ENCODE measurements around the gene RHNO1. TPM values are rescaled to one million over a fixed set of nuclear protein-coding genes. Genes with fewer than 3 reads are reported as not detected.

Gene RHNO1
- total RNA-seq, 1 experiment from 2014 or later = 99.8 TPM

GRCh38 chr12:2832550-2833127 lies 44.4 kb upstream of the RHNO1 start:
- CTCF ChIA-PET = interaction anchor here (1.7 kb wide), 1 partner anchor 13 kb away, joined by 10 read pairs; no protein-coding TSS in a partner anchor

GRCh38 chr12:2833327-2833726 lies 43.7 kb upstream of the RHNO1 start:
- CTCF ChIA-PET = interaction anchor here (0.8 to 1.7 kb wide), 2 partner anchors 12 to 52 kb away, joined by 3 to 10 read pairs; no protein-coding TSS in a partner anchor
- POLR2A ChIA-PET = interaction anchor here (0.6 to 1.2 kb wide), 2 partner anchors 21 to 121 kb away, joined by 5 to 13 read pairs; no protein-coding TSS in a partner anchor
- Histone ChIP-seq H3K4me1 (no peaks in the 10 kb centered on the region), H3K4me3 (ENCODE audit: low read depth, low read length) (no peak overlapping the region), H3K9me3 (no peaks in the 10 kb centered on the region), H3K36me3 (ENCODE audit: control insufficient read depth, insufficient read depth, low read length) (no peaks in the 10 kb centered on the region), H3K27me3 (replicated peaks; ENCODE audit: control insufficient read depth, insufficient read depth, low read length) (no peaks in the 10 kb centered on the region)
- no peak overlapping the region for H3K27ac Mint-ChIP-seq (ENCODE audit: unreplicated experiment)
- TF ChIP-seq CTCF (IDR thresholded peaks at IDR 0.05; ENCODE audit: insufficient read depth in 1 of 2, low read depth in 1 of 2, low read length in 1 of 2, severe bottlenecking in 1 of 2, unreplicated experiment in 1 of 2) = no peak
- H3K4me1 Mint-ChIP-seq (ENCODE audit: low read depth, unreplicated experiment) = no peaks in the 10 kb centered on the region
- BruUV-seq (replicated peaks) = no TSS peak
- intact Hi-C loops (cut with micrococcal nuclease; ENCODE audit: unreplicated experiment) = no loop called here
- peaks cover 13% of the 10 kb centered on the region for H3K36me3 Mint-ChIP-seq (ENCODE audit: insufficient read depth, unreplicated experiment)
- no peaks in the 10 kb centered on the region for H3K9me3 Mint-ChIP-seq (ENCODE audit: unreplicated experiment)
- H3K27me3 Mint-ChIP-seq (ENCODE audit: insufficient read depth, unreplicated experiment) = peaks cover 5% of the 10 kb centered on the region
- H3K4me3 Mint-ChIP-seq (ENCODE audit: unreplicated experiment) = no peak overlapping the region
- no peak for DNase-seq

More at GRCh38 chr12:2832550-2833127, 44.4 kb upstream of the RHNO1 start:
- TF ChIP-seq CTCF (IDR thresholded peaks at IDR 0.05; ENCODE audit: insufficient read depth in 1 of 2, low read depth in 1 of 2, low read length in 1 of 2, severe bottlenecking in 1 of 2, unreplicated experiment in 1 of 2) = no peak
- POLR2A ChIA-PET = no interaction called here
- no peaks in the 10 kb centered on the region for H3K4me1 Mint-ChIP-seq (ENCODE audit: low read depth, unreplicated experiment)
- H3K9me3 Mint-ChIP-seq (ENCODE audit: unreplicated experiment) = no peaks in the 10 kb centered on the region
- no peak overlapping the region for H3K4me3 Mint-ChIP-seq (ENCODE audit: unreplicated experiment)
- Histone ChIP-seq H3K9me3 (no peaks in the 10 kb centered on the region), H3K4me1 (no peaks in the 10 kb centered on the region), H3K4me3 (ENCODE audit: low read depth, low read length) (no peak overlapping the region), H3K36me3 (ENCODE audit: control insufficient read depth, insufficient read depth, low read length) (no peaks in the 10 kb centered on the region), H3K27me3 (replicated peaks; ENCODE audit: control insufficient read depth, insufficient read depth, low read length) (no peaks in the 10 kb centered on the region)
- peaks cover 5% of the 10 kb centered on the region for H3K27me3 Mint-ChIP-seq (ENCODE audit: insufficient read depth, unreplicated experiment)
- BruUV-seq (replicated peaks) = no TSS peak
- DNase-seq = no peak
- intact Hi-C loops (cut with micrococcal nuclease; ENCODE audit: unreplicated experiment) = no loop called here
- H3K36me3 Mint-ChIP-seq (ENCODE audit: insufficient read depth, unreplicated experiment) = peaks cover 17% of the 10 kb centered on the region
- no peak overlapping the region for H3K27ac Mint-ChIP-seq (ENCODE audit: unreplicated experiment)

GRCh38 chr12:2833810-2834209 lies 43.2 kb upstream of the RHNO1 start:
- Mint-ChIP-seq H3K27me3 (ENCODE audit: insufficient read depth, unreplicated experiment) (peaks cover 5% of the 10 kb centered on the region), H3K27ac (ENCODE audit: unreplicated experiment) (no peak overlapping the region), H3K4me1 (ENCODE audit: low read depth, unreplicated experiment) (no peaks in the 10 kb centered on the region), H3K4me3 (ENCODE audit: unreplicated experiment) (no peak overlapping the region), H3K9me3 (ENCODE audit: unreplicated experiment) (no peaks in the 10 kb centered on the region), H3K36me3 (ENCODE audit: insufficient read depth, unreplicated experiment) (peaks cover 10% of the 10 kb centered on the region)
- Histone ChIP-seq H3K27me3 (replicated peaks; ENCODE audit: control insufficient read depth, insufficient read depth, low read length) (no peaks in the 10 kb centered on the region), H3K9me3 (no peaks in the 10 kb centered on the region), H3K36me3 (ENCODE audit: control insufficient read depth, insufficient read depth, low read length) (no peaks in the 10 kb centered on the region), H3K4me1 (no peaks in the 10 kb centered on the region), H3K4me3 (ENCODE audit: low read depth, low read length) (no peak overlapping the region)
- DNase-seq = no peak
- BruUV-seq (replicated peaks) = no TSS peak
- ChIA-PET POLR2A (interaction anchor here (0.6 to 1.2 kb wide), 2 partner anchors 20 to 120 kb away, joined by 5 to 13 read pairs; no protein-coding TSS in a partner anchor), CTCF (interaction anchor here (0.8 to 1.7 kb wide), 2 partner anchors 12 to 52 kb away, joined by 3 to 10 read pairs; no protein-coding TSS in a partner anchor)
- TF ChIP-seq CTCF (IDR thresholded peaks at IDR 0.05; ENCODE audit: insufficient read depth in 1 of 2, low read depth in 1 of 2, low read length in 1 of 2, severe bottlenecking in 1 of 2, unreplicated experiment in 1 of 2) = no peak
- intact Hi-C loops (cut with micrococcal nuclease; ENCODE audit: unreplicated experiment) = no loop called here

Data from Caco-2 (cell line).